ENCODE data around the gene MTMR12. TPM values are rescaled to one million over a fixed set of nuclear protein-coding genes. Genes with fewer than 3 reads are reported as not detected.
"Not testable (repeated sequence)": the region's sequence is repeated elsewhere in the genome, so short reads cannot be mapped to it uniquely, and the experiment has no call there.

The MTMR12 gene
- polyA plus RNA-seq, 1 donor from 2014 or later = 18.3 TPM

- peak overlapping the region in 1 of 3 donors; percentile 71 for H3K27ac Mint-ChIP-seq
- peaks cover 11 to 18% (median 13%) of the 10 kb centered on the region in 3 donors for H3K4me1 Mint-ChIP-seq
- H3K36me3 Mint-ChIP-seq = peaks cover 16% of the 10 kb centered on the region
- no peaks in the 10 kb centered on the region for H3K9me3 Mint-ChIP-seq
- H3K27me3 Mint-ChIP-seq = no peaks in the 10 kb centered on the region
- H3K4me3 Mint-ChIP-seq = no peak overlapping the region
Observed at GRCh38 chr5:32231241-32231640, 81.5 kb downstream of the MTMR12 start.

- no peaks in the 10 kb centered on the region for H3K9me3 Mint-ChIP-seq
- no peaks in the 10 kb centered on the region for H3K27me3 Mint-ChIP-seq
- peaks cover 11 to 18% (median 13%) of the 10 kb centered on the region in 3 donors for H3K4me1 Mint-ChIP-seq
- peaks cover 18% of the 10 kb centered on the region for H3K36me3 Mint-ChIP-seq
- H3K4me3 Mint-ChIP-seq = no peak overlapping the region
- H3K27ac Mint-ChIP-seq = peak overlapping the region in 2 of 3 donors; percentile 80 to 89
Observed at GRCh38 chr5:32230356-32231099, 82.2 kb downstream of the MTMR12 start.

GRCh38 chr5:32229586-32229985, 83.2 kb downstream of the MTMR12 start:
- H3K9me3 Mint-ChIP-seq = no peaks in the 10 kb centered on the region
- peak overlapping the region in 1 of 4 donors; percentile 3 for H3K4me3 Mint-ChIP-seq
- H3K27me3 Mint-ChIP-seq = no peaks in the 10 kb centered on the region
- peaks cover 16% of the 10 kb centered on the region for H3K36me3 Mint-ChIP-seq
- no peak overlapping the region for H3K27ac Mint-ChIP-seq
- H3K4me1 Mint-ChIP-seq = peaks cover 11 to 18% (median 13%) of the 10 kb centered on the region in 3 donors

GRCh38 chr5:32228816-32229215, 83.9 kb downstream of the MTMR12 start:
- H3K27me3 Mint-ChIP-seq = no peaks in the 10 kb centered on the region
- H3K4me3 Mint-ChIP-seq = no peak overlapping the region
- H3K4me1 Mint-ChIP-seq = peaks cover 11 to 18% (median 13%) of the 10 kb centered on the region in 3 donors
- peak overlapping the region in 1 of 3 donors; percentile 90 for H3K27ac Mint-ChIP-seq
- H3K9me3 Mint-ChIP-seq = no peaks in the 10 kb centered on the region
- H3K36me3 Mint-ChIP-seq = peaks cover 16% of the 10 kb centered on the region

- H3K36me3 Mint-ChIP-seq = peaks cover 15% of the 10 kb centered on the region
- H3K27me3 Mint-ChIP-seq = no peaks in the 10 kb centered on the region
- H3K27ac Mint-ChIP-seq = no peak overlapping the region
- H3K9me3 Mint-ChIP-seq = no peaks in the 10 kb centered on the region
- peaks cover 2 to 5% (median 4%) of the 10 kb centered on the region in 3 donors for H3K4me1 Mint-ChIP-seq
- H3K4me3 Mint-ChIP-seq = no peak overlapping the region
Observed at GRCh38 chr5:32225445-32225844, 87.3 kb downstream of the MTMR12 start.

GRCh38 chr5:32223972-32224609, 88.6 kb downstream of the MTMR12 start:
- Mint-ChIP-seq H3K4me1 (peaks cover 0 to 4% (median 1%) of the 10 kb centered on the region in 3 donors), H3K9me3 (no peaks in the 10 kb centered on the region), H3K27me3 (no peaks in the 10 kb centered on the region), H3K27ac (no peak overlapping the region), H3K36me3 (peaks cover 7% of the 10 kb centered on the region), H3K4me3 (no peak overlapping the region)

GRCh38 chr5:32222723-32223470, 89.8 kb downstream of the MTMR12 start:
- no peak overlapping the region for H3K4me3 Mint-ChIP-seq
- no peaks in the 10 kb centered on the region for H3K27me3 Mint-ChIP-seq
- H3K9me3 Mint-ChIP-seq = no peaks in the 10 kb centered on the region
- no peak overlapping the region for H3K27ac Mint-ChIP-seq
- H3K4me1 Mint-ChIP-seq = peaks cover 0 to 4% (median 1%) of the 10 kb centered on the region in 3 donors
- H3K36me3 Mint-ChIP-seq = peaks cover 7% of the 10 kb centered on the region

GRCh38 chr5:32217886-32218396, 94.8 kb downstream of the MTMR12 start:
- Mint-ChIP-seq H3K27ac (no peak overlapping the region), H3K27me3 (no peaks in the 10 kb centered on the region), H3K4me1 (peaks cover 0 to 8% (median 1%) of the 10 kb centered on the region in 3 donors), H3K4me3 (peak overlapping the region in 1 of 4 donors; percentile 12), H3K36me3 (no peaks in the 10 kb centered on the region), H3K9me3 (no peaks in the 10 kb centered on the region)

GRCh38 chr5:32214344-32214743, 98.4 kb downstream of the MTMR12 start:
- not testable (repeated sequence) for H3K4me3 Mint-ChIP-seq, H3K9me3 Mint-ChIP-seq, H3K36me3 Mint-ChIP-seq, H3K27ac Mint-ChIP-seq, H3K27me3 Mint-ChIP-seq
- peaks cover 9 to 13% (median 11%) of the 10 kb centered on the region in 3 donors for H3K4me1 Mint-ChIP-seq

- Mint-ChIP-seq H3K27me3 (no peaks in the 10 kb centered on the region), H3K4me1 (peaks cover 13 to 20% (median 15%) of the 10 kb centered on the region in 3 donors), H3K4me3 (peak overlapping the region in 1 of 4 donors; percentile 49), H3K27ac (peak overlapping the region; percentile 26 to 94 (median 94)), H3K36me3 (no peaks in the 10 kb centered on the region), H3K9me3 (no peaks in the 10 kb centered on the region)
Observed at GRCh38 chr5:32210151-32210550, 102.6 kb downstream of the MTMR12 start.

GRCh38 chr5:32208837-32209236, 103.9 kb downstream of the MTMR12 start:
- H3K27me3 Mint-ChIP-seq, H3K4me3 Mint-ChIP-seq, H3K9me3 Mint-ChIP-seq, H3K27ac Mint-ChIP-seq, H3K36me3 Mint-ChIP-seq: not testable (repeated sequence)
- peaks cover 15% of the 10 kb centered on the region in 3 donors for H3K4me1 Mint-ChIP-seq

GRCh38 chr5:32207355-32207634, 105.4 kb downstream of the MTMR12 start:
- peaks cover 15% of the 10 kb centered on the region in 3 donors for H3K4me1 Mint-ChIP-seq
- peaks cover 6% of the 10 kb centered on the region for H3K36me3 Mint-ChIP-seq
- peak overlapping the region; percentile 39 to 85 (median 78) for H3K27ac Mint-ChIP-seq
- H3K27me3 Mint-ChIP-seq = no peaks in the 10 kb centered on the region
- no peaks in the 10 kb centered on the region for H3K9me3 Mint-ChIP-seq
- peak overlapping the region in 2 of 4 donors; percentile 60 to 82 for H3K4me3 Mint-ChIP-seq

GRCh38 chr5:32206509-32207354, 106.0 kb downstream of the MTMR12 start:
- peak overlapping the region in 2 of 4 donors; percentile 60 to 82 for H3K4me3 Mint-ChIP-seq
- no peaks in the 10 kb centered on the region for H3K9me3 Mint-ChIP-seq
- H3K36me3 Mint-ChIP-seq = peaks cover 6% of the 10 kb centered on the region
- H3K4me1 Mint-ChIP-seq = peaks cover 15% of the 10 kb centered on the region in 3 donors
- no peaks in the 10 kb centered on the region for H3K27me3 Mint-ChIP-seq
- peak overlapping the region; percentile 39 to 85 (median 78) for H3K27ac Mint-ChIP-seq

- Mint-ChIP-seq H3K27me3 (peaks cover under 1% of the 10 kb centered on the region), H3K4me1 (peaks cover 11 to 13% (median 11%) of the 10 kb centered on the region in 3 donors), H3K27ac (no peak overlapping the region), H3K9me3 (no peaks in the 10 kb centered on the region), H3K36me3 (peaks cover 6% of the 10 kb centered on the region), H3K4me3 (peak overlapping the region in 1 of 4 donors; percentile 82)
Observed at GRCh38 chr5:32206053-32206452, 106.7 kb downstream of the MTMR12 start.

Data from IgD-negative memory B cell (primary cell).